Activated naive CD4-positive, alpha-beta T cell treated with anti-CD3 and anti-CD28 coated beads, Interleukin-2, amount 10 ng/mL, durations not matched to agents 7 days and 5 days (primary cell): Measurements from ENCODE around the gene CCNDBP1.
"Not testable (repeated sequence)": the region's sequence is repeated elsewhere in the genome, so short reads cannot be mapped to it uniquely, and the experiment has no call there.

ENCODE experiments used
- CTCF ChIA-PET: fragments of 350-600 bp; sonication (Branson Sonifier 250); formaldehyde crosslinking; loops from one replicate; lab custom pipeline; 2021; ENCODE audit warnings: antibody characterized with exemption; lab: Charles Lee
- DNase-seq: peaks from one replicate; pipeline ENCODE4 v3.0.0-alpha.2; 2020
- H3K27ac Mint-ChIP-seq: one replicate; pipeline ENCODE4 v1.8.0; 2021; ENCODE audit warnings: mild to moderate bottlenecking, moderate library complexity, mixed read lengths
- H3K27me3 Mint-ChIP-seq: one replicate; pipeline ENCODE4 v1.8.0; 2021; ENCODE audit warnings: mild to moderate bottlenecking, mixed read lengths
- H3K36me3 Mint-ChIP-seq: one replicate; pipeline ENCODE4 v1.8.0; 2021; ENCODE audit warnings: mixed read lengths
- H3K4me1 Mint-ChIP-seq: one replicate; pipeline ENCODE4 v1.8.0; 2021; ENCODE audit warnings: mixed read lengths
- H3K4me3 Mint-ChIP-seq: one replicate; pipeline ENCODE4 v1.8.0; 2021; ENCODE audit warnings: mild to moderate bottlenecking, moderate library complexity, mixed read lengths
- H3K9me3 Mint-ChIP-seq: one replicate; pipeline ENCODE4 v1.8.0; 2021; ENCODE audit warnings: mixed read lengths

CCNDBP1 gene

GRCh38 chr15:43214592-43215295 lies 29.5 kb downstream of the CCNDBP1 start:
- H3K4me1 Mint-ChIP-seq, result no peaks in the 10 kb centered on the region
- H3K4me3 Mint-ChIP-seq, result no peak overlapping the region
- H3K36me3 Mint-ChIP-seq, result no peaks in the 10 kb centered on the region
- H3K27me3 Mint-ChIP-seq, result peaks cover 50% of the 10 kb centered on the region
- peaks cover 2% of the 10 kb centered on the region for H3K9me3 Mint-ChIP-seq
- CTCF ChIA-PET, result interaction anchor here (0.6 to 4.5 kb wide), 3 partner anchors 10 to 141 kb away, joined by 4 to 23 read pairs (median 13); no protein-coding TSS in a partner anchor
- no peak overlapping the region for H3K27ac Mint-ChIP-seq
- no peak for DNase-seq

- peaks cover 2% of the 10 kb centered on the region for H3K9me3 Mint-ChIP-seq
- CTCF ChIA-PET, result interaction anchor here (1.2 to 4.5 kb wide), 2 partner anchors 9 to 53 kb away, joined by 3 to 23 read pairs; no protein-coding TSS in a partner anchor
- no peaks in the 10 kb centered on the region for H3K4me1 Mint-ChIP-seq
- H3K27me3 Mint-ChIP-seq, result peaks cover 44% of the 10 kb centered on the region
- no peak for DNase-seq
- H3K27ac Mint-ChIP-seq, result no peak overlapping the region
- no peaks in the 10 kb centered on the region for H3K36me3 Mint-ChIP-seq
- H3K4me3 Mint-ChIP-seq, result no peak overlapping the region
Measured at GRCh38 chr15:43215961-43216360, 30.8 kb downstream of the CCNDBP1 start.

GRCh38 chr15:43218908-43219706 lies 33.9 kb downstream of the CCNDBP1 start:
- H3K27me3 Mint-ChIP-seq, result peaks cover 28% of the 10 kb centered on the region
- no peak overlapping the region for H3K27ac Mint-ChIP-seq
- peak; percentile 27 for DNase-seq
- CTCF ChIA-PET, result interaction anchor here (1.9 kb wide), 1 partner anchor 10 kb away, joined by 4 read pairs; no protein-coding TSS in a partner anchor
- H3K4me3 Mint-ChIP-seq, result no peak overlapping the region
- H3K36me3 Mint-ChIP-seq, result no peaks in the 10 kb centered on the region
- H3K9me3 Mint-ChIP-seq, result peaks cover 2% of the 10 kb centered on the region
- no peaks in the 10 kb centered on the region for H3K4me1 Mint-ChIP-seq

- CTCF ChIA-PET, result interaction anchor here (0.9 kb wide), 1 partner anchor 65 kb away, joined by 3 read pairs; no protein-coding TSS in a partner anchor
- Mint-ChIP-seq H3K27me3 (peaks cover 28% of the 10 kb centered on the region), H3K4me1 (no peaks in the 10 kb centered on the region), H3K4me3 (no peak overlapping the region), H3K36me3 (no peaks in the 10 kb centered on the region), H3K9me3 (peaks cover 2% of the 10 kb centered on the region), H3K27ac (no peak overlapping the region)
- no peak for DNase-seq
Measured at GRCh38 chr15:43219929-43220928, 35.0 kb downstream of the CCNDBP1 start.

- CTCF ChIA-PET, result interaction anchor here (0.9 to 2.7 kb wide), 2 partner anchors 59 to 65 kb away, joined by 4 to 13 read pairs; no protein-coding TSS in a partner anchor
- no peaks in the 10 kb centered on the region for H3K36me3 Mint-ChIP-seq
- peaks cover 2% of the 10 kb centered on the region for H3K9me3 Mint-ChIP-seq
- H3K4me1 Mint-ChIP-seq, result peaks cover 2% of the 10 kb centered on the region
- H3K27me3 Mint-ChIP-seq, result peaks cover 28% of the 10 kb centered on the region
- no peak for DNase-seq
- H3K4me3 Mint-ChIP-seq, result no peak within 1 kb of the TSS
- no peak within 1 kb of the TSS for H3K27ac Mint-ChIP-seq
Measured at GRCh38 chr15:43220991-43221403, 35.8 kb downstream of the CCNDBP1 start, which contains the start of gene EPB42. Gene EPB42 (minus strand): TSS chr15:43221018. CDS start chr15:43220825, 193 bp downstream.

GRCh38 chr15:43221422-43221821 lies 36.2 kb downstream of the CCNDBP1 start:
- H3K27ac Mint-ChIP-seq, result no peak overlapping the region
- H3K9me3 Mint-ChIP-seq, result peaks cover 2% of the 10 kb centered on the region
- H3K27me3 Mint-ChIP-seq, result peaks cover 28% of the 10 kb centered on the region
- no peak overlapping the region for H3K4me3 Mint-ChIP-seq
- H3K4me1 Mint-ChIP-seq, result peaks cover 2% of the 10 kb centered on the region
- H3K36me3 Mint-ChIP-seq, result no peaks in the 10 kb centered on the region
- CTCF ChIA-PET, result interaction anchor here (0.9 to 2.7 kb wide), 2 partner anchors 58 to 64 kb away, joined by 4 to 13 read pairs; no protein-coding TSS in a partner anchor
- DNase-seq, result no peak

- no peak overlapping the region for H3K4me3 Mint-ChIP-seq
- no peaks in the 10 kb centered on the region for H3K9me3 Mint-ChIP-seq
- peaks cover 13% of the 10 kb centered on the region for H3K27me3 Mint-ChIP-seq
- peaks cover 2% of the 10 kb centered on the region for H3K4me1 Mint-ChIP-seq
- no peak overlapping the region for H3K27ac Mint-ChIP-seq
- H3K36me3 Mint-ChIP-seq, result no peaks in the 10 kb centered on the region
- CTCF ChIA-PET, result interaction anchor here (0.6 to 7.4 kb wide), 32 partner anchors 10 to 937 kb away, joined by 3 to 199 read pairs (median 4); partner anchors contain the start of gene TGM5
- peak; percentile 63 for DNase-seq
Measured at GRCh38 chr15:43225201-43225949, 40.2 kb downstream of the CCNDBP1 start.

GRCh38 chr15:43225950-43226255 lies 40.7 kb downstream of the CCNDBP1 start:
- H3K9me3 Mint-ChIP-seq, H3K4me1 Mint-ChIP-seq, H3K4me3 Mint-ChIP-seq, DNase-seq, H3K36me3 Mint-ChIP-seq, H3K27ac Mint-ChIP-seq: not testable (repeated sequence)
- CTCF ChIA-PET, result interaction anchor here (0.8 to 7.4 kb wide), 29 partner anchors 9 to 937 kb away, joined by 3 to 199 read pairs (median 5); partner anchors contain the start of gene TGM5
- peaks cover 17% of the 10 kb centered on the region for H3K27me3 Mint-ChIP-seq

- DNase-seq, result no peak
- Mint-ChIP-seq H3K9me3 (no peaks in the 10 kb centered on the region), H3K4me3 (no peak overlapping the region), H3K4me1 (peaks cover 2% of the 10 kb centered on the region), H3K27me3 (peaks cover 17% of the 10 kb centered on the region), H3K36me3 (no peaks in the 10 kb centered on the region), H3K27ac (no peak overlapping the region)
- CTCF ChIA-PET, result interaction anchor here (0.8 to 7.4 kb wide), 17 partner anchors 9 to 938 kb away, joined by 3 to 199 read pairs (median 6); partner anchors contain the start of gene TGM5
Measured at GRCh38 chr15:43226436-43227305, 41.5 kb downstream of the CCNDBP1 start.

- H3K27me3 Mint-ChIP-seq, result peaks cover 33% of the 10 kb centered on the region
- H3K4me3 Mint-ChIP-seq, result no peak overlapping the region
- peaks cover 2% of the 10 kb centered on the region for H3K4me1 Mint-ChIP-seq
- H3K9me3 Mint-ChIP-seq, result no peaks in the 10 kb centered on the region
- CTCF ChIA-PET, result interaction anchor here (1.2 to 7.4 kb wide), 4 partner anchors 11 to 55 kb away, joined by 4 to 199 read pairs (median 16); partner anchors contain the start of gene TGM5
- H3K36me3 Mint-ChIP-seq, result no peaks in the 10 kb centered on the region
- H3K27ac Mint-ChIP-seq, result no peak overlapping the region
- no peak for DNase-seq
Measured at GRCh38 chr15:43229977-43230376, 44.8 kb downstream of the CCNDBP1 start.

GRCh38 chr15:43230640-43231115 lies 45.5 kb downstream of the CCNDBP1 start:
- H3K4me1 Mint-ChIP-seq, result no peaks in the 10 kb centered on the region
- H3K4me3 Mint-ChIP-seq, result no peak overlapping the region
- no peaks in the 10 kb centered on the region for H3K9me3 Mint-ChIP-seq
- peak; percentile 6 for DNase-seq
- CTCF ChIA-PET, result interaction anchor here (1.2 to 7.4 kb wide), 4 partner anchors 10 to 54 kb away, joined by 4 to 199 read pairs (median 16); partner anchors contain the start of gene TGM5
- no peak overlapping the region for H3K27ac Mint-ChIP-seq
- peaks cover 39% of the 10 kb centered on the region for H3K27me3 Mint-ChIP-seq
- no peaks in the 10 kb centered on the region for H3K36me3 Mint-ChIP-seq
